ENCODE data around the gene ARSG.

ARSG gene

GRCh38 chr17:68456339-68457167, 165.3 kb downstream of the ARSG start:
- CTCF ChIA-PET = interaction anchor here (0.6 to 4.0 kb wide), 12 partner anchors 10 to 285 kb away, joined by 3 to 32 read pairs (median 4); partner anchors contain the start of gene PRKAR1A
- H3K27ac ChIP-seq (ENCODE audit: extremely low read depth, low read depth, low read length) = no peak overlapping the region
- no peaks in the 10 kb centered on the region for H3K9me3 ChIP-seq (ENCODE audit: control insufficient read depth, insufficient read depth, low read depth, low read length)
- POLR2A ChIA-PET = interaction anchor here (0.7 to 4.1 kb wide), 8 partner anchors 55 to 437 kb away, joined by 3 to 32 read pairs (median 4); partner anchors contain the start of genes AMZ2, ARSG, KPNA2 and PRKAR1A
- peak overlapping the region; percentile 63 for H3K4me3 ChIP-seq (ENCODE audit: low read depth, low read length)
- no peaks in the 10 kb centered on the region for H3K36me3 ChIP-seq (ENCODE audit: control insufficient read depth in 2 of 2, insufficient read depth in 1 of 2, low read length in 2 of 2)
- H3K4me1 ChIP-seq (ENCODE audit: control insufficient read depth, insufficient read depth, low read length) = peaks cover 14% of the 10 kb centered on the region
- no peak for TF ChIP-seq ZNF664 (tag by site-specific recombination; IDR thresholded peaks at IDR 0.05)
- peak; percentile 70; the same call in 1 of the 2 replicates for TF ChIP-seq KLF8 (tag by site-specific recombination; IDR thresholded peaks at IDR 0.05)
- TF ChIP-seq HOXC10 (CRISPR knock-in tag; IDR thresholded peaks at IDR 0.05) = no peak
- peak; percentile 47 for TF ChIP-seq IKZF3 (tag by site-specific recombination; IDR thresholded peaks at IDR 0.05)
- TF ChIP-seq ZNF473 (tag by site-specific recombination; IDR thresholded peaks at IDR 0.05) = no peak
- TF ChIP-seq ZBTB26 (tag by site-specific recombination; optimal IDR thresholded peaks at IDR 0.05) = peak; percentile 0
- 0 out of 2 replicates have a peak, but pooled peaks have one; percentile 9 for TF ChIP-seq ZNF341 (tag by site-specific recombination; IDR thresholded peaks at IDR 0.05; ENCODE audit: low read depth)
- no peak for TF ChIP-seq ZNF404 (tag by site-specific recombination; IDR thresholded peaks at IDR 0.05)
- TF ChIP-seq ZSCAN16 (tag by site-specific recombination; IDR thresholded peaks at IDR 0.05) = no peak
- no peak for TF ChIP-seq ELK4 (IDR thresholded peaks at IDR 0.05; ENCODE audit: borderline replicate concordance, low read depth, low read length)
- no peak for TF ChIP-seq ZFP69B (tag by site-specific recombination; IDR thresholded peaks at IDR 0.05)
- peak; percentile 95 for TF ChIP-seq ZBTB20 (tag by site-specific recombination; IDR thresholded peaks at IDR 0.05)
- TF ChIP-seq ZBTB17 (tag by site-specific recombination; IDR thresholded peaks at IDR 0.05) = peak; percentile 98
- TF ChIP-seq ZNF76 (tag by site-specific recombination; IDR thresholded peaks at IDR 0.05; ENCODE audit: borderline replicate concordance, low read depth) = 0 out of 2 replicates have a peak, but pooled peaks have one; percentile 51
- peak; percentile 91 for TF ChIP-seq PRDM1 (tag by site-specific recombination; IDR thresholded peaks at IDR 0.05)
- TF ChIP-seq ZBTB1 (tag by site-specific recombination; IDR thresholded peaks at IDR 0.05) = no peak
- TF ChIP-seq ZNF280C (tag by site-specific recombination; IDR thresholded peaks at IDR 0.05) = no peak
- 0 out of 2 replicates have a peak, but pooled peaks have one; percentile 25 for TF ChIP-seq ZBTB10 (tag by site-specific recombination; IDR thresholded peaks at IDR 0.05)
- TF ChIP-seq GLIS2 (tag by site-specific recombination; IDR thresholded peaks at IDR 0.05) = no peak
- TF ChIP-seq PRDM4 (tag by site-specific recombination; IDR thresholded peaks at IDR 0.05) = no peak; the same call in none of the 2 replicates
- no peak for TF ChIP-seq ZNF416 (tag by site-specific recombination; IDR thresholded peaks at IDR 0.05)
- peak; percentile 91 for TF ChIP-seq SP2 (tag by site-specific recombination; IDR thresholded peaks at IDR 0.05)
- TF ChIP-seq ZNF791 (tag by site-specific recombination; IDR thresholded peaks at IDR 0.05) = no peak
- TF ChIP-seq PATZ1 (tag by site-specific recombination; IDR thresholded peaks at IDR 0.05) = peak; percentile 89
- peak; percentile 30; the same call in 1 of the 2 replicates for TF ChIP-seq KLF1 (tag by site-specific recombination; IDR thresholded peaks at IDR 0.05)
